ENCODE measurements around the gene METAP2.

GRCh38 chr12:95549392-95550084 is 75.6 kb downstream of the METAP2 start:
- TF ChIP-seq POLR2A (IDR thresholded peaks at IDR 0.05): no peak
- TF ChIP-seq, protein P1, sequence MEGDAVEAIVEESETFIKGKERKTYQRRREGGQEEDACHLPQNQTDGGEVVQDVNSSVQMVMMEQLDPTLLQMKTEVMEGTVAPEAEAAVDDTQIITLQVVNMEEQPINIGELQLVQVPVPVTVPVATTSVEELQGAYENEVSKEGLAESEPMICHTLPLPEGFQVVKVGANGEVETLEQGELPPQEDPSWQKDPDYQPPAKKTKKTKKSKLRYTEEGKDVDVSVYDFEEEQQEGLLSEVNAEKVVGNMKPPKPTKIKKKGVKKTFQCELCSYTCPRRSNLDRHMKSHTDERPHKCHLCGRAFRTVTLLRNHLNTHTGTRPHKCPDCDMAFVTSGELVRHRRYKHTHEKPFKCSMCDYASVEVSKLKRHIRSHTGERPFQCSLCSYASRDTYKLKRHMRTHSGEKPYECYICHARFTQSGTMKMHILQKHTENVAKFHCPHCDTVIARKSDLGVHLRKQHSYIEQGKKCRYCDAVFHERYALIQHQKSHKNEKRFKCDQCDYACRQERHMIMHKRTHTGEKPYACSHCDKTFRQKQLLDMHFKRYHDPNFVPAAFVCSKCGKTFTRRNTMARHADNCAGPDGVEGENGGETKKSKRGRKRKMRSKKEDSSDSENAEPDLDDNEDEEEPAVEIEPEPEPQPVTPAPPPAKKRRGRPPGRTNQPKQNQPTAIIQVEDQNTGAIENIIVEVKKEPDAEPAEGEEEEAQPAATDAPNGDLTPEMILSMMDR (IDR thresholded peaks at IDR 0.05): peak in 1 of 7 experiments; percentile 5
